Kidney (tissue), 14 donors: ENCODE results near the gene THADA. TPM values are rescaled to one million over a fixed set of nuclear protein-coding genes. Genes with fewer than 3 reads are reported as not detected.
"Not testable (repeated sequence)": the region's sequence is repeated elsewhere in the genome, so short reads cannot be mapped to it uniquely, and the experiment has no call there.

Experiments used
- DNase-seq, 5 donors: peaks; one replicate each; pipeline ENCODE4 v3.0.0-alpha.2; 2013 to 2020
- FAIRE-seq: peaks from 2 replicates; lab custom pipeline; 2012; peaks lifted over from hg19 to GRCh38; lab: Jason Lieb, UNC
- H3K27ac ChIP-seq, 2 donors: one replicate each; pipeline ENCODE4 v1.7.0; 2013; ENCODE audit warnings: low read depth in 2 of 2, low read length in 2 of 2, inconsistent platforms in 1 of 2
- H3K27me3 ChIP-seq: one replicate; pipeline ENCODE4 v1.7.1; 2013; ENCODE audit warnings: low read length, inconsistent platforms; ENCODE audit not compliant: control insufficient read depth, insufficient read depth
- H3K36me3 ChIP-seq, 3 donors: one replicate each; pipeline versions ENCODE4 v1.7.0 to v1.7.1; 2013; ENCODE audit warnings: low read length in 3 of 3, control low read depth in 1 of 3, inconsistent platforms in 1 of 3; ENCODE audit not compliant: insufficient read depth in 3 of 3, control insufficient read depth in 2 of 3
- H3K4me1 ChIP-seq, 3 donors: one replicate each; pipeline versions ENCODE4 v1.7.0 to v1.7.1; 2013; ENCODE audit warnings: low read length in 3 of 3, inconsistent platforms in 1 of 3, low read depth in 1 of 3; ENCODE audit not compliant: control insufficient read depth in 2 of 3, insufficient read depth in 2 of 3
- H3K4me3 ChIP-seq, 3 donors: one replicate each; pipeline versions ENCODE4 v1.7.0 to v1.8.1; 2013; ENCODE audit warnings: low read length in 3 of 3, control low read depth in 1 of 3, inconsistent platforms in 1 of 3
- H3K9ac ChIP-seq, 3 donors: one replicate each; pipeline versions ENCODE4 v1.7.0 to v1.7.1; 2013; ENCODE audit warnings: low read length in 3 of 3, control low read depth in 1 of 3, inconsistent platforms in 1 of 3
- H3K9me3 ChIP-seq, 3 donors: one replicate each; pipeline versions ENCODE4 v1.7.0 to v1.7.1; 2013; ENCODE audit warnings: low read length in 3 of 3, control low read depth in 1 of 3, inconsistent platforms in 1 of 3; ENCODE audit not compliant: control insufficient read depth in 2 of 3, insufficient read depth in 1 of 3
- intact Hi-C: fragments of 100-400 bp; cut with DNase I; formaldehyde crosslinking; loops from one replicate; pipeline ENCODE4 v1.11.1; 2022
- polyA plus RNA-seq: library from polyadenylated mRNA; stranded (reverse); fragments of 350-450 nt; fragmentation: Illumina TruSeq; extraction: RNeasy Lipid Tissue Mini Kit (QIAGEN cat#74804); gene quantifications from one replicate; pipeline ENCODE4 v1.2.3, GENCODE V29; 2014; ENCODE audit warnings: low read depth, low replicate concordance; ENCODE audit not compliant: insufficient read depth
- total RNA-seq: library from RNA; stranded (reverse); fragmentation: NEBNext Ultra II Directional; extraction: Animal tissue kit (Norgen Biotek cat#: 25700); gene quantifications from one replicate; pipeline ENCODE4 v1.2.1, GENCODE V29; 2021
- TF ChIP-seq, protein P1 (sequence below): IDR thresholded peaks from 3 replicates; pipeline ENCODE4 v1.5.1; 2012; ENCODE audit warnings: mild to moderate bottlenecking, moderate library complexity, borderline replicate concordance; ENCODE audit not compliant: insufficient read depth; ENCODE audit errors: extremely low read depth
- donor health status: control.
- donor health status: control.
- donor health status: control.
- donor health status: control.
- donor health status: control.
- donor health status: DM: yes; HTN: yes; CAD: no.
- donor health status: Normal renal cell carcinoma (clear cell type).

THADA gene
- total and polyA plus RNA-seq, 2 donors from 2014 or later = 21.4 to 45.1 TPM

- TF ChIP-seq, protein P1, sequence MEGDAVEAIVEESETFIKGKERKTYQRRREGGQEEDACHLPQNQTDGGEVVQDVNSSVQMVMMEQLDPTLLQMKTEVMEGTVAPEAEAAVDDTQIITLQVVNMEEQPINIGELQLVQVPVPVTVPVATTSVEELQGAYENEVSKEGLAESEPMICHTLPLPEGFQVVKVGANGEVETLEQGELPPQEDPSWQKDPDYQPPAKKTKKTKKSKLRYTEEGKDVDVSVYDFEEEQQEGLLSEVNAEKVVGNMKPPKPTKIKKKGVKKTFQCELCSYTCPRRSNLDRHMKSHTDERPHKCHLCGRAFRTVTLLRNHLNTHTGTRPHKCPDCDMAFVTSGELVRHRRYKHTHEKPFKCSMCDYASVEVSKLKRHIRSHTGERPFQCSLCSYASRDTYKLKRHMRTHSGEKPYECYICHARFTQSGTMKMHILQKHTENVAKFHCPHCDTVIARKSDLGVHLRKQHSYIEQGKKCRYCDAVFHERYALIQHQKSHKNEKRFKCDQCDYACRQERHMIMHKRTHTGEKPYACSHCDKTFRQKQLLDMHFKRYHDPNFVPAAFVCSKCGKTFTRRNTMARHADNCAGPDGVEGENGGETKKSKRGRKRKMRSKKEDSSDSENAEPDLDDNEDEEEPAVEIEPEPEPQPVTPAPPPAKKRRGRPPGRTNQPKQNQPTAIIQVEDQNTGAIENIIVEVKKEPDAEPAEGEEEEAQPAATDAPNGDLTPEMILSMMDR = no peak
- no peak for DNase-seq
- H3K4me1 ChIP-seq = peaks cover 0 to 4% (median 0%) of the 10 kb centered on the region in 3 donors
- H3K27me3 ChIP-seq = no peaks in the 10 kb centered on the region
- intact Hi-C loops = no loop called here
- H3K27ac ChIP-seq = no peak overlapping the region
- FAIRE-seq = no peak
- H3K36me3 ChIP-seq = peaks cover 0 to 24% (median 4%) of the 10 kb centered on the region in 3 donors
- H3K4me3 ChIP-seq = no peak overlapping the region
- H3K9ac ChIP-seq = no peak overlapping the region
- H3K9me3 ChIP-seq = no peaks in the 10 kb centered on the region
Measured at GRCh38 chr2:43288417-43289305, 307.2 kb downstream of the THADA start.

DNA sequence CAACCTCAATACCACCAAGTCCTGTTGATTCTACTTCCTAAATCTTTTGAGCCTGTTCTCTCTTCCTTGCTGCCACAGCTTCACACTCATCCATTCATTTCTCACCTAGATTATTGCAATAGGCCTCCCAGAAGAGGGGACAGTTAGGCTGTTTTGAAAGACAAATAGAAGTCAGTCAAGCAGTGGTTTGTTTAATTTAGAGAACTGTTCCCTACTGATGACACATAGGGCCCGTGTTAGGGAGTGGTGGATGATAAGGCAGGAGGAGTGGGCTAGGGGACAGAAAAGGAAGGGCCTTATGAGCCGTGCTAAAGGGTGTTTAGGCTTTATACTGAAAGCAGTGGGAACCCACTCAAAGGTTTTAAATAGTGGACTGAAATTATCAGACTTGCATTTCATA, 309.9 kb downstream of the THADA start:
- intact Hi-C loops = no loop called here
- H3K4me1 ChIP-seq = no peaks in the 10 kb centered on the region
- H3K36me3 ChIP-seq = peaks cover 0 to 31% (median 4%) of the 10 kb centered on the region in 3 donors
- no peaks in the 10 kb centered on the region for H3K27me3 ChIP-seq
- FAIRE-seq (no peak), DNase-seq (no peak)
- no peak overlapping the region for H3K27ac ChIP-seq
- H3K4me3 ChIP-seq = no peak overlapping the region
- no peaks in the 10 kb centered on the region for H3K9me3 ChIP-seq
- TF ChIP-seq, protein P1 = no peak
- H3K9ac ChIP-seq = no peak overlapping the region

DNA sequence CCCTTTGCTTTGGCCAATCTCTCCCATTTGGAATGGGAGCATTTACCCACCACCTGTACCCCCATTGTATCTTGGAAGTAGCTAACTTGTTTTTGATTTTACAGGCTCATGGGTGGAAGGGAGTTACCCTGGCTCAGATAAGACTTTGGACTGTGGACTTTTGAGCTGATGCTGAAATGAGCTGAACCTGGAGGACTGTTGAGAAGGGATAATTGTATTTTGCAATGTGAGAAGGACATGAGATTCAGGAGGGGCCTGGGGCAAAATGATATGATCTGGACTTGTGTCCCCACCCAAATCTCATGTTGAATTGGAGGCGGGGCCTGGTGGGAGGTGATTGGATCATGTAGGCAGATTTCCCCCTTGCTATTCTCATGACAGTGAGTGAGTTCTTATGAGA, 310.9 kb downstream of the THADA start:
- TF ChIP-seq, protein P1 = no peak
- Histone ChIP-seq H3K9me3 (no peaks in the 10 kb centered on the region), H3K9ac (no peak overlapping the region), H3K27me3 (no peaks in the 10 kb centered on the region), H3K36me3 (peaks cover 0 to 31% (median 4%) of the 10 kb centered on the region in 3 donors), H3K27ac (no peak overlapping the region), H3K4me1 (no peaks in the 10 kb centered on the region), H3K4me3 (no peak overlapping the region)
- intact Hi-C loops = no loop called here
- FAIRE-seq = no peak
- DNase-seq = no peak

GRCh38 chr2:43284347-43284746, 311.5 kb downstream of the THADA start:
- H3K27me3 ChIP-seq, H3K27ac ChIP-seq, DNase-seq, H3K9ac ChIP-seq, FAIRE-seq, H3K4me1 ChIP-seq, H3K9me3 ChIP-seq, intact Hi-C loops, H3K4me3 ChIP-seq: not testable (repeated sequence)
- peaks cover 3 to 31% (median 4%) of the 10 kb centered on the region in 3 donors for H3K36me3 ChIP-seq
